GM13976 (cell line): ENCODE results near the gene NKX1-1.
"Not testable (repeated sequence)": the region's sequence is repeated elsewhere in the genome, so short reads cannot be mapped to it uniquely, and the experiment has no call there.

Experiments
- DNase-seq: peaks from one replicate; pipeline ENCODE4 v3.0.0; 2012; ENCODE audit warnings: low spot score
- in situ Hi-C: fragments of 300-500 bp; cut with MboI; formaldehyde crosslinking; loops from one replicate; pipeline ENCODE4 v1.12.0; 2022; ENCODE audit warnings: low sequenced_read_pairs, mixed read lengths, inconsistent platforms; ENCODE audit not compliant: unreplicated experiment
- TF ChIP-seq, protein P1 (sequence below): IDR thresholded peaks from 2 replicates; pipeline ENCODE4 v1.5.1; 2012; ENCODE audit warnings: borderline replicate concordance, mild to moderate bottlenecking; ENCODE audit not compliant: insufficient read depth; ENCODE audit errors: extremely low read depth, missing control alignments, control extremely low read depth

The NKX1-1 gene

GRCh38 chr4:1449475-1449832 is 43.2 kb upstream of the NKX1-1 start:
- DNase-seq: no peak
- in situ Hi-C loops: no loop called here
- TF ChIP-seq, protein P1, sequence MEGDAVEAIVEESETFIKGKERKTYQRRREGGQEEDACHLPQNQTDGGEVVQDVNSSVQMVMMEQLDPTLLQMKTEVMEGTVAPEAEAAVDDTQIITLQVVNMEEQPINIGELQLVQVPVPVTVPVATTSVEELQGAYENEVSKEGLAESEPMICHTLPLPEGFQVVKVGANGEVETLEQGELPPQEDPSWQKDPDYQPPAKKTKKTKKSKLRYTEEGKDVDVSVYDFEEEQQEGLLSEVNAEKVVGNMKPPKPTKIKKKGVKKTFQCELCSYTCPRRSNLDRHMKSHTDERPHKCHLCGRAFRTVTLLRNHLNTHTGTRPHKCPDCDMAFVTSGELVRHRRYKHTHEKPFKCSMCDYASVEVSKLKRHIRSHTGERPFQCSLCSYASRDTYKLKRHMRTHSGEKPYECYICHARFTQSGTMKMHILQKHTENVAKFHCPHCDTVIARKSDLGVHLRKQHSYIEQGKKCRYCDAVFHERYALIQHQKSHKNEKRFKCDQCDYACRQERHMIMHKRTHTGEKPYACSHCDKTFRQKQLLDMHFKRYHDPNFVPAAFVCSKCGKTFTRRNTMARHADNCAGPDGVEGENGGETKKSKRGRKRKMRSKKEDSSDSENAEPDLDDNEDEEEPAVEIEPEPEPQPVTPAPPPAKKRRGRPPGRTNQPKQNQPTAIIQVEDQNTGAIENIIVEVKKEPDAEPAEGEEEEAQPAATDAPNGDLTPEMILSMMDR: no peak

GRCh38 chr4:1448589-1449420 is 42.6 kb upstream of the NKX1-1 start:
- in situ Hi-C loops: no loop called here
- no peak for DNase-seq
- TF ChIP-seq, protein P1: no peak

DNA sequence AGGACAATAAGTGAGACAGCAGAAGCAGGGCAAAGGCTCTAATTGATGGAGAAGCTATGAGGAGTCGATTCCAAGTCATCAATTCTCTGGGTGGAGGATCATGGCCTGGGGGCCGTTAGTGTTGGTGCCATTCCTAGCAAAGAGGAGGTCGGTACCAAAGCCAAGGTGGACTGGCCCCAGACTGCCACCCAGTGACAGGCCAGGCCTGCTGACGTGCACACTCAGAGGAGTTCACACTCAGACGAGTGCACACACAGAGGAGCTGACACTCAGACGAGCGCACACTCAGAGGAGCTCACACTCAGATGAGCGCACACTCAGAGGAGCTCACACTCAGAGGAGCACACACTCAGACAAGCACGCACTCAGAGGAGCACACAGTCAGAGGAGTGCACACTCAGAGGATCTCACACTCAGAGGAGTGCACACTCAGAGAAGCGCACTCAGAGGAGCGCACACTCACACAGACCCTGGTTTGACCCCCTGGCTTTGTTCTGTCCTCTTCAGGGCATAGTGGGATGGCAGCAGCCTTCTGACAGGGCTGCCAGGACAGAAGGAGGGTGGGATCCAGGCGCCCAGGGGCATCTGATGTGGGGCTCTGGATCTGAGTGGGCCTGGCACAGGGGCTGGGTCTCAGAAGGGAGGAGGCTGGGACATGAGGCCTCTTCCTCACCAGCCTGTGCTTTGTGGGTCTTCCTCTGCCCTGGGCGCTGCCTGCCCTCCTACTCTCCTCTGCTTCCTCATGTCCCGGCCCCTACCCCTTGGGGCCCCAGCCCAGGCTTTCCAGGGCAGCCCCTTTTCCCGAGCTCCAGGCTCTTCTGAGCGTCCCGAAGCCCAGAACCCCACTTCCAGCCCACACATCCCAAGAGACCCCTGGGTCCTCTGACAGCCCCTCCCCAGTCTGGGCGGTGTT is 41.7 kb upstream of the NKX1-1 start:
- in situ Hi-C loops: no loop called here
- TF ChIP-seq, protein P1: no peak
- peak; percentile 14 for DNase-seq

DNA sequence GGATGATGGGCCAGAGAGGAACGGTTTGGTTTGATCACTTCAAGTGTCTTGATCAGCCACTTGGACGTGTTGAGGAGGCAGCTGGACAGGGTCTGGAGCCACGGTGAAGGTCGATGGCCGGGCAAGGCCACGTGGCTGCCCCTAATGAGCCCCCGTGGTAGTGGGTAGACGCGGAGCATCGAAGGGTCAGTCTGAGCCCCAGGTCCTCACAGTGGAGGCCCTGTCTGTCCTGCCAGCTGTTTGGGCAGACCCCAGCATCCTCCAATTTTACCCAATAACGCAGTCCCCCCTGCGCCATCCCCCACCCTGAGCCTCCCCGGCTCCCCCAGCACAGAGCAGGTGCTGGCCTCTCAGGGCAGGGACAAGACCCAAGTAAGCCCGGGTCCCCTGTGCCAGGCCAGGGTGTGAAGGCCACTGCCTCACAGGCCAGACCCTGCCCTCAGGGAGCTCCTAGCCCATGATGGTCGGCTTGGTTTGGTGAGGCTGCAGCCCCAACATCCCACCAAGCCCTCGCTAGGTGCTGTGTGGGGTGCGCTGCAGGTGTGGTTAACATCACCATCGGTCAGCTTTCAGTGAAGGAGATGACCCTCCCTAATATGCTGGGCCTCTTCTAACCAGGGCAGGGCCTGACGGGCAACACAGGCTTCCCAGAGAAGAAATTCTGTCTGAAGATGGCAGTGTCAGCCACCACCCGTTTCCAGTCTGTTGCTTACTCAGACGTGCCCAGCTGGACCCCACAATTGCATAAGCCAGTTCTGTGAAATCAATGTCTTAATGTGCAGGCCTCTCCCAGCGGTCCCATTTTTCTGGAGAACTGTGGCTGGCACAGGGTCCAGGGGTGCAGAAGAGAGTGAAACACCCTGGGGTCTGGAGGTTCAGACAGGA is 40.5 kb upstream of the NKX1-1 start:
- TF ChIP-seq, protein P1: no peak
- in situ Hi-C loops: no loop called here
- no peak for DNase-seq

GRCh38 chr4:1445716-1446445 is 39.6 kb upstream of the NKX1-1 start:
- in situ Hi-C loops: no loop called here
- DNase-seq: no peak
- TF ChIP-seq, protein P1: no peak

DNA sequence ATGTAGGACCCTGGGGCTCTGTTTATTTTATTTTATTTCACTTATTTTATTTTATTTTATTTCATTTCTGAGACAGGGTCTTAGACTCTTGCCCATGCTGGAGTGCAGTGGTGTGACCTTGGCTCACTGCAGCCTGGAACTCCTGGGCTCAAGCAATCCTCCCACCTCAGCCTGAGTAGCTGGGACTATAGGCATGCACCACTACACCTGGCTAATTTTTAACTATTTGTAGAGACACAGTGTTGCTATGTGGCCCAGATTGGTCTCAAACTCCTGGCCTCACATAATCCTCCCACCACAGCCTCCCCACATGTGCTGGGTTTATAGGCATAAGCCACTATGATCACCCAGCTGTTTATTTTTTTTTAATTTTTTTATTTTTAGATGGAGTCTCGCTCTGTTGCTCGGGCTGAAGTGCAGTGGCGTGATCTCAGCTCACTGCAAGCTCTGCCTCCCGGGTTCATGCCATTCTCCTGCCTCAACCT is 37.5 kb upstream of the NKX1-1 start:
- DNase-seq, in situ Hi-C loops: not testable (repeated sequence)
